GM12878 (cell line): Measurements from ENCODE around the gene MAML3. TPM values are rescaled to one million over a fixed set of nuclear protein-coding genes. Genes with fewer than 3 reads are reported as not detected.

Experiments used
- ATAC-seq: fragments of 200-7000 bp; cut with Tn5 transposase; 3 replicates; pipeline ENCODE4 v1.9.1; 2020; ENCODE audit warnings: mild to moderate bottlenecking, moderate library complexity
- BruUV-seq: library from RNA; stranded (reverse); fragments of 400-500 nt; replicated peaks from 2 replicates; lab custom pipeline; 2021; lab: Mats Ljungman, UMichigan
- CTCF ChIA-PET: fragments of 300-600 bp; sonication (Branson Sonifier 250); formaldehyde crosslinking; extraction: SDS; loops from one replicate; lab custom pipeline; 2021; ENCODE audit warnings: inconsistent platforms; lab: Yijun Ruan, JAX
- POLR2A ChIA-PET: fragments of 350-600 bp; formaldehyde crosslinking; extraction: SDS; loops from one replicate; lab custom pipeline; 2021; ENCODE audit warnings: inconsistent platforms; lab: Charles Lee
- RAD21 ChIA-PET: fragments of 300-600 bp; sonication (Branson Sonifier 250); formaldehyde crosslinking; loops from one replicate; lab custom pipeline; 2023; ENCODE audit warnings: antibody characterized with exemption; ENCODE audit not compliant: unreplicated experiment; lab: Charles Lee
- SMC1A ChIA-PET: fragments of 300-600 bp; sonication (Branson Sonifier 250); formaldehyde crosslinking; loops from one replicate; lab custom pipeline; 2023; ENCODE audit not compliant: unreplicated experiment, uncharacterized antibody; lab: Charles Lee
- DNase-seq: peaks from one replicate; pipeline ENCODE4 v3.0.0-alpha.2; 2011; ENCODE audit warnings: low read depth, low spot score
- FAIRE-seq: peaks from 3 replicates; lab custom pipeline; 2011; peaks lifted over from hg19 to GRCh38; lab: Jason Lieb, UNC
- H2AFZ ChIP-seq: 2 replicates; pipeline ENCODE4 v1.6.0; 2011; ENCODE audit warnings: low read depth, low read length, control low read depth; ENCODE audit not compliant: control insufficient read depth
- H3K27ac ChIP-seq: 2 replicates; pipeline ENCODE4 v1.5.1; 2011; ENCODE audit warnings: control low read depth; ENCODE audit not compliant: control insufficient read depth, insufficient read depth
- H3K27me3 ChIP-seq, 2 experiments: replicated peaks in 1 of 2; 2 replicates each; pipeline versions ENCODE4 v1.6.0 to v1.6.1; 2011; ENCODE audit warnings: low read length in 1 of 2; ENCODE audit not compliant: control insufficient read depth in 2 of 2, insufficient read depth in 2 of 2
- H3K36me3 ChIP-seq, 2 experiments: 2 replicates each; pipeline ENCODE4 v1.5.1; 2011; ENCODE audit warnings: low read length in 1 of 2; ENCODE audit not compliant: control insufficient read depth in 2 of 2, insufficient read depth in 2 of 2
- H3K4me1 ChIP-seq: 2 replicates; pipeline ENCODE4 v1.6.1; 2011; ENCODE audit warnings: mild to moderate bottlenecking, low read length, moderate library complexity, mixed read lengths; ENCODE audit not compliant: control insufficient read depth, insufficient read depth
- H3K4me2 ChIP-seq: 2 replicates; pipeline ENCODE4 v1.6.0; 2011; ENCODE audit warnings: control low read depth; ENCODE audit not compliant: control insufficient read depth, insufficient read depth
- H3K4me3 ChIP-seq: fragments of 200-600 bp; sonication (generic); 2 replicates; pipeline ENCODE4 v1.5.1; 2016
- H3K79me2 ChIP-seq: 2 replicates; pipeline ENCODE4 v1.6.0; 2011; ENCODE audit warnings: low read length; ENCODE audit not compliant: control insufficient read depth, insufficient read depth
- H3K9ac ChIP-seq: 2 replicates; pipeline ENCODE4 v1.8.0; 2011; ENCODE audit warnings: low read length, control low read depth, mixed read lengths; ENCODE audit not compliant: control insufficient read depth, insufficient read depth
- H3K9me3 ChIP-seq: replicated peaks from 3 replicates; pipeline ENCODE4 v1.5.1; 2011; ENCODE audit warnings: mild to moderate bottlenecking, low read length; ENCODE audit not compliant: control insufficient read depth, insufficient read depth
- H4K20me1 ChIP-seq: 2 replicates; pipeline ENCODE4 v1.6.0; 2011; ENCODE audit not compliant: control insufficient read depth, insufficient read depth
- EGR1 ChIP-seq, 2 experiments: IDR thresholded peaks; 1 replicate in 1 of 2; 2 replicates in 1 of 2; pipeline ENCODE4 v1.6.1; 2011 to 2012; ENCODE audit warnings: low read depth in 2 of 2, low read length in 2 of 2, borderline replicate concordance in 1 of 2, mild to moderate bottlenecking in 1 of 2, moderate library complexity in 1 of 2
- EP300 ChIP-seq, 2 experiments: fragments of 150-350 bp in 1 of 2; IDR thresholded peaks; 2 replicates each; pipeline ENCODE4 v1.6.1; 2011 to 2012; ENCODE audit warnings: low read depth in 2 of 2, low read length in 2 of 2, borderline replicate concordance in 1 of 2, improper control_type of control experiment in 1 of 2, inconsistent platforms in 1 of 2; ENCODE audit not compliant: control insufficient read depth in 1 of 2
- STAT3 ChIP-seq: IDR thresholded peaks from 2 replicates; pipeline ENCODE4 v1.6.1; 2011; ENCODE audit warnings: low read depth, low read length, improper control_type of control experiment
- WGBS: methylation state at CpG from one replicate; pipeline ENCODE4 v1.1.6; 2016; ENCODE audit warnings: low lambda C conversion rate; ENCODE audit not compliant: insufficient replicate concordance, insufficient coverage; ENCODE audit errors: missing lambda C conversion rate; 5-methylcytosine and 5-hydroxymethylcytosine counted together
- in situ Hi-C: fragments of 300-500 bp; cut with MboI; formaldehyde crosslinking; loops from 9 replicates; pipeline ENCODE4 v1.14.3; 2018; ENCODE audit warnings: mixed read lengths
- intact Hi-C: fragments of 100-400 bp; cut with micrococcal nuclease; formaldehyde crosslinking; loops from one replicate; pipeline ENCODE4 v1.14.2; 2022; ENCODE audit not compliant: unreplicated experiment
- polyA plus RNA-seq, 11 experiments: library from polyadenylated mRNA; depleted of rRNA in 4 of 11; unstranded in 6 of 11; stranded (reverse) in 5 of 11; fragments of >200 nt; fragmentation: Nextera tagmentation in 4 of 11; fragmentation: Illumina TruSeq in 1 of 11; extraction: Ambion mirVana in 4 of 11; extraction: Trizol in 1 of 11; gene quantifications; 1 replicate in 1 of 11; 2 replicates in 10 of 11; pipeline versions ENCODE4 v1.2.1 to v1.2.3, GENCODE V29; 2011 to 2016; ENCODE audit warnings: inconsistent platforms in 2 of 11, missing spikeins in 2 of 11, low read depth in 1 of 11
- total RNA-seq, 4 experiments: library from RNA; depleted of rRNA in 3 of 4; stranded (reverse); fragments of >200 nt in 3 of 4; fragmentation: Illumina TruSeq in 1 of 4; extraction: Trizol in 1 of 4; gene quantifications; 2 replicates each; pipeline versions ENCODE4 v1.2.1 to v1.2.3, GENCODE V29; 2013 to 2021
- TF ChIP-seq, protein P1 (sequence below), 3 experiments: IDR thresholded peaks in 2 of 3; conservative IDR thresholded peaks in 1 of 3; 2 replicates each; pipeline ENCODE4 v1.5.1; 2011; ENCODE audit warnings: low read depth in 3 of 3, low read length in 3 of 3, mild to moderate bottlenecking in 3 of 3, control low read depth in 2 of 3, moderate library complexity in 2 of 3, inconsistent platforms in 1 of 3, mixed read lengths in 1 of 3; ENCODE audit not compliant: control insufficient read depth in 2 of 3, insufficient read depth in 1 of 3; ENCODE audit errors: extremely low read depth in 1 of 3
- TF ChIP-seq, protein P2 (sequence below): fragments of 450-650 bp; IDR thresholded peaks from 2 replicates; pipeline ENCODE4 v1.6.1; 2016; ENCODE audit warnings: mild to moderate bottlenecking, moderate library complexity, borderline replicate concordance
- TF ChIP-seq, protein P3 (sequence below): IDR thresholded peaks from 2 replicates; pipeline ENCODE4 v1.6.1; 2011; ENCODE audit warnings: low read depth, low read length, improper control_type of control experiment, borderline replicate concordance

The MAML3 gene
- total and polyA plus RNA-seq, 10 of the 15 experiments (the other 5 are each of a cell fraction or from before 2014, with no cell fraction given), result under 0.01 to 0.53 (median 0.06) TPM; not detected in 2

DNA sequence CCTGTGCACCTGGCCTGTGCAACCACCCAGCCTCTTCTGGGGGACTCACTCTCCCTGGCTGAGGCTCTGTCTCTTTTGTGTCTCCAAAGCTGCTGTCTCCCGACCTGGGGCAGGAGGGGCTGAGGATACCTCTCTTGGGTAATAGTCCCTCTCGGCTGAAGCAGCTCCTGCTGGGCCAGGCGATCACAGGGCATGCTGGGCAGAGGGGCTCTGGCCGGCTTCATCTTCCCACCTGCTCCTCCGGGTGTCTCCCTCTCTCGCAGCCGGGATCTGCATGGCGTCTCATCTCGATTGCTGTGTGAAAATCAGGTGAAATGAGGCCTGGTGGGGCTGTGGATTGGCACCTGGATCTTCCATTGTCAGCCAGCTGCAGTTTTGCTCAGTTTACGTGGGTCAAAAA is 435.2 kb downstream of the MAML3 start:
- H3K9me3 ChIP-seq, result no peaks in the 10 kb centered on the region
- DNase-seq (no peak), FAIRE-seq (no peak), ATAC-seq (no peak)
- RAD21 ChIA-PET, result no interaction called here
- H3K4me3 ChIP-seq, result no peak overlapping the region
- TF ChIP-seq, protein P1, sequence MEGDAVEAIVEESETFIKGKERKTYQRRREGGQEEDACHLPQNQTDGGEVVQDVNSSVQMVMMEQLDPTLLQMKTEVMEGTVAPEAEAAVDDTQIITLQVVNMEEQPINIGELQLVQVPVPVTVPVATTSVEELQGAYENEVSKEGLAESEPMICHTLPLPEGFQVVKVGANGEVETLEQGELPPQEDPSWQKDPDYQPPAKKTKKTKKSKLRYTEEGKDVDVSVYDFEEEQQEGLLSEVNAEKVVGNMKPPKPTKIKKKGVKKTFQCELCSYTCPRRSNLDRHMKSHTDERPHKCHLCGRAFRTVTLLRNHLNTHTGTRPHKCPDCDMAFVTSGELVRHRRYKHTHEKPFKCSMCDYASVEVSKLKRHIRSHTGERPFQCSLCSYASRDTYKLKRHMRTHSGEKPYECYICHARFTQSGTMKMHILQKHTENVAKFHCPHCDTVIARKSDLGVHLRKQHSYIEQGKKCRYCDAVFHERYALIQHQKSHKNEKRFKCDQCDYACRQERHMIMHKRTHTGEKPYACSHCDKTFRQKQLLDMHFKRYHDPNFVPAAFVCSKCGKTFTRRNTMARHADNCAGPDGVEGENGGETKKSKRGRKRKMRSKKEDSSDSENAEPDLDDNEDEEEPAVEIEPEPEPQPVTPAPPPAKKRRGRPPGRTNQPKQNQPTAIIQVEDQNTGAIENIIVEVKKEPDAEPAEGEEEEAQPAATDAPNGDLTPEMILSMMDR (IDR thresholded peaks at IDR 0.05 in 2 of 3, conservative IDR thresholded peaks at IDR 0.05 in 1 of 3; ENCODE audit: control insufficient read depth in 2 of 3, extremely low read depth in 1 of 3, insufficient read depth in 1 of 3, low read depth in 3 of 3, low read length in 3 of 3), result no peak
- no peak for TF ChIP-seq STAT3
- TF ChIP-seq EP300 (IDR thresholded peaks at IDR 0.05; ENCODE audit: borderline replicate concordance in 1 of 2, control insufficient read depth in 1 of 2, low read depth in 2 of 2, low read length in 2 of 2), result no peak
- TF ChIP-seq, protein P2, sequence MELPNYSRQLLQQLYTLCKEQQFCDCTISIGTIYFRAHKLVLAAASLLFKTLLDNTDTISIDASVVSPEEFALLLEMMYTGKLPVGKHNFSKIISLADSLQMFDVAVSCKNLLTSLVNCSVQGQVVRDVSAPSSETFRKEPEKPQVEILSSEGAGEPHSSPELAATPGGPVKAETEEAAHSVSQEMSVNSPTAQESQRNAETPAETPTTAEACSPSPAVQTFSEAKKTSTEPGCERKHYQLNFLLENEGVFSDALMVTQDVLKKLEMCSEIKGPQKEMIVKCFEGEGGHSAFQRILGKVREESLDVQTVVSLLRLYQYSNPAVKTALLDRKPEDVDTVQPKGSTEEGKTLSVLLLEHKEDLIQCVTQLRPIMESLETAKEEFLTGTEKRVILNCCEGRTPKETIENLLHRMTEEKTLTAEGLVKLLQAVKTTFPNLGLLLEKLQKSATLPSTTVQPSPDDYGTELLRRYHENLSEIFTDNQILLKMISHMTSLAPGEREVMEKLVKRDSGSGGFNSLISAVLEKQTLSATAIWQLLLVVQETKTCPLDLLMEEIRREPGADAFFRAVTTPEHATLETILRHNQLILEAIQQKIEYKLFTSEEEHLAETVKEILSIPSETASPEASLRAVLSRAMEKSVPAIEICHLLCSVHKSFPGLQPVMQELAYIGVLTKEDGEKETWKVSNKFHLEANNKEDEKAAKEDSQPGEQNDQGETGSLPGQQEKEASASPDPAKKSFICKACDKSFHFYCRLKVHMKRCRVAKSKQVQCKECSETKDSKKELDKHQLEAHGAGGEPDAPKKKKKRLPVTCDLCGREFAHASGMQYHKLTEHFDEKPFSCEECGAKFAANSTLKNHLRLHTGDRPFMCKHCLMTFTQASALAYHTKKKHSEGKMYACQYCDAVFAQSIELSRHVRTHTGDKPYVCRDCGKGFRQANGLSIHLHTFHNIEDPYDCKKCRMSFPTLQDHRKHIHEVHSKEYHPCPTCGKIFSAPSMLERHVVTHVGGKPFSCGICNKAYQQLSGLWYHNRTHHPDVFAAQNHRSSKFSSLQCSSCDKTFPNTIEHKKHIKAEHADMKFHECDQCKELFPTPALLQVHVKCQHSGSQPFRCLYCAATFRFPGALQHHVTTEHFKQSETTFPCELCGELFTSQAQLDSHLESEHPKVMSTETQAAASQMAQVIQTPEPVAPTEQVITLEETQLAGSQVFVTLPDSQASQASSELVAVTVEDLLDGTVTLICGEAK, result no peak
- no peak for TF ChIP-seq EGR1 (IDR thresholded peaks at IDR 0.05; ENCODE audit: borderline replicate concordance in 1 of 2, low read depth in 2 of 2, low read length in 2 of 2)
- TF ChIP-seq, protein P3, sequence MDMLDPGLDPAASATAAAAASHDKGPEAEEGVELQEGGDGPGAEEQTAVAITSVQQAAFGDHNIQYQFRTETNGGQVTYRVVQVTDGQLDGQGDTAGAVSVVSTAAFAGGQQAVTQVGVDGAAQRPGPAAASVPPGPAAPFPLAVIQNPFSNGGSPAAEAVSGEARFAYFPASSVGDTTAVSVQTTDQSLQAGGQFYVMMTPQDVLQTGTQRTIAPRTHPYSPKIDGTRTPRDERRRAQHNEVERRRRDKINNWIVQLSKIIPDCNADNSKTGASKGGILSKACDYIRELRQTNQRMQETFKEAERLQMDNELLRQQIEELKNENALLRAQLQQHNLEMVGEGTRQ, result no peak
- no peak overlapping the region for H3K9ac ChIP-seq
- SMC1A ChIA-PET, result no interaction called here
- no peaks in the 10 kb centered on the region for H4K20me1 ChIP-seq
- no peaks in the 10 kb centered on the region for H3K4me1 ChIP-seq
- H3K27me3 ChIP-seq, result no peaks in the 10 kb centered on the region
- POLR2A ChIA-PET, result no interaction called here
- no peak overlapping the region for H3K27ac ChIP-seq
- BruUV-seq, result no TSS peak
- no peak overlapping the region for H2AFZ ChIP-seq
- CTCF ChIA-PET, result no interaction called here
- no peaks in the 10 kb centered on the region; a peak in 1 of 4 replicates for H3K36me3 ChIP-seq
- no peak overlapping the region for H3K4me2 ChIP-seq
- no peaks in the 10 kb centered on the region for H3K79me2 ChIP-seq
- in situ Hi-C loops (no loop called here), intact Hi-C loops (no loop called here)
- WGBS, result 30% methylated on average over 10 of the region's 10 CpGs
